Hematopoietic multipotent progenitor cell treated with erythropoietin and hydrocortisone succinate and interleukin-3 and kit ligand, for 17 days (in vitro differentiated cells): ENCODE measurements around the gene COL4A2.

Experiments used
- DNase-seq: peaks from one replicate; pipeline ENCODE4 v3.0.0-alpha.2; 2015; ENCODE audit warnings: low spot score

COL4A2 gene

GRCh38 chr13:110339975-110340550 is 33.0 kb downstream of the COL4A2 start:
- DNase-seq, result no peak

DNA sequence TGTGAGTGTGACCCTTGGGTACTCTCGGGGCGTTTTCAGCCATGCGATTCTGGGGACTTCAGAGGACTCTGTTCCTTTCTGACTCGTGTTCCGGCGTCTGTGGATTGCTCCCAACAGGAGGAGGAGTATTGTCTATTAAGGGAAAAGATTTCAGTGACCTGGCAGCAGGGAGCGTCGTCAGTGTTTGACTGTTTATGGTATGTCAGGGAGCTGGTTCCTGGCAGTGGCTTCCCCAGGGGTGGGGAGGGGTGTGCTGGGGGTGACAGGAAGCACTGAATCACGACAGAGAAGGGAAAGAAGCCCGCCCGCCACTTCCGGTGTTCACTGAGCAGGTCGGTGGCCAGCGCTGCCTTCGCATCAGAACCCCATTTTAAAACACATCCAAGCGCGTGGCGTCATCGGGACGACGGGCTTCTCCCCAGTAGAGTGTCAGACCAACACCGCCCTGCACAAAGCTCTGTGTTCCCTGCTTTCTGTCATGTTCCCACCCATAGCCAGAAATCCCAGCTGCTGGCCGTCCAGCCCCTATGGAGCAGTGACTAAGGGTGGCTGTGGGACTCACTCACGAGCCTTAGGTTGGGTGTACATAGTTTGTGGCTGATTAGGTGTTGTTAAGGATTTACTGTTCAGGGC is 33.8 kb downstream of the COL4A2 start:
- no peak for DNase-seq

DNA sequence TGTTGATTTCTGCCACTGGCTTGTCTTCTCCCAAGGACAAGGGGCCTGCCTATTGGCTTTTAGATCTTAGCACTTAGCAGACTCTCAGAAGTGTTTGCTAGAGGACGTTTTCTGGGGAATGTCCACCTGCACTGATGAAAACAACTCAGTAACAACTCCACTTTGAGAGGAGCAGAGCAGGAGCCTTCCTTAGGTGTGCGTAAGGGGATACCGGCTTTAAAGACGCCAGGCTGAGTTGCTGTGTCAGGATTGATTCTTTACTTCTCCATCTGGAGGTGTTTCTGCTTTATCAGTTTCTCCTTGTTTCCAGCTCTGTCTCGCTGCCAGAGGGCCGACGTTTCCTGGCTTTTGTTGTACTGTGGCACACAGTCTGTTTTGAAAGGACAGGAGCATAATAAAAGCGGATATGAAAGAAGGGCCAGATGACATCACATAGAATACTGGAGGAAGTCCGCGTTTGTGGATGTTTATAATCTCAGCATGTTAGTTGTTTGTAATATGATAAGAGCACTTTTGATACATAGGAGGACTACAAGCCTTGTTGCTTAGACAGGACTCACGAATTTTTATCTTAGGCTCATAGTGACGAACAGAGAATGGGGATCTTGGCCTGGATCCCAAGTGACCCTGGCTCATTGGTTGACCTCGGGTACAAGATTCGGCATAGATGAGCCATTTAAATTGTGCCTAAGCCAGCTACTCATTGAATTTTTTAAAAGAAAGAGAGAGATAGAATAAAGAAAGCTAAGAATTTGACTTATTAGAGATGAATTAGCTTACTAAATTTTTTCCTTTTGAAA is 34.6 kb downstream of the COL4A2 start:
- DNase-seq, result no peak

- DNase-seq, result no peak
Observed at GRCh38 chr13:110342474-110342873, 35.4 kb downstream of the COL4A2 start.

GRCh38 chr13:110343241-110343865 is 36.3 kb downstream of the COL4A2 start:
- DNase-seq, result no peak

- DNase-seq, result no peak
Observed at GRCh38 chr13:110344320-110344719, 37.2 kb downstream of the COL4A2 start.

DNA sequence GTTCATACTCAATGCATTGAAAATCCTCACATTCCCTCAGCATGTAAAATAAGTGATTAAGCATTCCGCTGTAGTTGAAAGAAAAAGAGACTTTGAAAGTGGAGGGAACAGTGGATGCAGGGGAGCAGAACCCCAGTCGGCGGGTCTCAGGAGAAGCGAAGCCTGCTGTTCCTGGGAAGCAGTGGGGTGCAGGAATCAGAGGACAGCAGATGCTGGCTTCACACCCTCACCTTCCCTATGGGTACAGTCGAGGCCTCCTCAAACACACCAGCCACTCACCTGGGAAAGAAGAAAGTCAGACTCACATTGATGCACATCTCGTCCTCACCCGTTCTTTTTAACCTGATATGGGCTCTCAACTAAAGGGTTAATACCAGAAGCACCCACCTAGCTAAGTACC is 38.2 kb downstream of the COL4A2 start:
- no peak for DNase-seq

- DNase-seq, result no peak
Observed at GRCh38 chr13:110345701-110346100, 38.6 kb downstream of the COL4A2 start.

DNA sequence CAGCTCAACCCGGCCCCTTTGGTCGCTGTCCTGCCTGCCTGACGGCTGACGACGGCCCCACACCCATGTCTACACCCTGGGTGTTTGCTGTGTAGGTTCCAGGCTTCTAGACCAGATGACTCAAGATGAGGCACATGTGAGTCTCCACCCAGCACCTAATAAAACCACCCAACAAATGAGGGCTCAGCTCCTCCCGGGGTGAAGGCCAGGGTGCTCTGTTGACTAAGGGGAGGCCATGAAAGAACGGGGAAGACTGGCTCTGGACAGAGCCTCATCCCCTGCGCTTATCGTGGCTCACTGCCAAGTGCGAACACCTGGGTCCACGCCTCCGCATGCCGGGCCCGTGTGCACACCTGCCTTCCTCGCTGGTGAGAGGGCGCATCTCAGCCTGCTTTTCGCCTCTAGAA is 39.6 kb downstream of the COL4A2 start:
- no peak for DNase-seq

DNA sequence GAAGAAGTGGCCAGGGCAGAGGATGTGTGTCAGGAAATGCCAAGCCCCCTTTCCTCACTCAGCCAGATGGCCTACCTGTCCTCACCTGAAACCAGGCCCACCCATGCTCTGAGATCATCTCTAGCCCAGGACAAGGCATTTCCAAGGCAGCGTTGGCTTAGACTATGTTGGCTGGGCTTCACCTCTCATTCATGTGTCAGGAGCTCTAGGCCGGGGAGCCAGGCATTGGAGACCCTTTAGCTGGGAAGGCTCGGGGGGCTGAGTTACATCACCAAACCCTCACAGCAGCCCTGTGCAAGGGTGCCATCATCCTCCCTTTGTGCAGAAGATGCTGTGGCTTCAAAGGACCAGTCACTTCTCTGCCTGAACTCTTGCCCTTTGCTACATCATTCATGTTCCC is 40.0 kb downstream of the COL4A2 start:
- DNase-seq, result no peak

GRCh38 chr13:110347535-110348308 is 40.6 kb downstream of the COL4A2 start:
- DNase-seq, result no peak

GRCh38 chr13:110348309-110349105 is 41.4 kb downstream of the COL4A2 start:
- no peak for DNase-seq

GRCh38 chr13:110349239-110349638 is 42.2 kb downstream of the COL4A2 start:
- DNase-seq, result no peak

- no peak for DNase-seq
Observed at GRCh38 chr13:110350049-110350448, 43.0 kb downstream of the COL4A2 start.

- no peak for DNase-seq
Observed at GRCh38 chr13:110350509-110350908, 43.4 kb downstream of the COL4A2 start.

- DNase-seq, result no peak
Observed at GRCh38 chr13:110351636-110352420, 44.7 kb downstream of the COL4A2 start.

- DNase-seq, result no peak
Observed at GRCh38 chr13:110352735-110353134, 45.7 kb downstream of the COL4A2 start.

- DNase-seq, result no peak
Observed at GRCh38 chr13:110353339-110353977, 46.4 kb downstream of the COL4A2 start.

DNA sequence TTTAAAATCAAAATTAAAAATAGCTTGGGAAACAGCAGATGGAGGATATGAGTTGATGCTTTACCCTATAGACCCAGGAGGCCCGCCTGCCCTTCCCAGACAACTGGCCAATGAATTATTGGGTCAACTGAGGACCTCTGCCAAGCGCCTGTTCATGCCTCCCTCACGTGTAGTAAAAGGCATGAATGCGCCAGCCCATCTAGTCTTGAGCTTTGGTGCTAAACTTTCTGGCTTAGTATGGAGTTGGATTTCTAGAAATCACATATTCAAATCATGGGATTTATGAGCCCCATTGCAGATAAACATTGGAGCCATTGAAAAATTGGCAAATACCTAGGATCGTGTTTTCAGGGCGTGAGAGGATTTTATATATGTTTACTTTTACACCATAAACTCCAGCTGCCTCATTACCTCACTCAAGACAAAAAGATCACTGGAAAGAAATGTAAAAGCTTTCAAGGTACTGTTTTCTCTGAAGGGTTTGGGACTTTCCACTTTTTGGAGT is 47.1 kb downstream of the COL4A2 start:
- DNase-seq, result no peak
